ENCODE results near the gene RFTN1.

DNA sequence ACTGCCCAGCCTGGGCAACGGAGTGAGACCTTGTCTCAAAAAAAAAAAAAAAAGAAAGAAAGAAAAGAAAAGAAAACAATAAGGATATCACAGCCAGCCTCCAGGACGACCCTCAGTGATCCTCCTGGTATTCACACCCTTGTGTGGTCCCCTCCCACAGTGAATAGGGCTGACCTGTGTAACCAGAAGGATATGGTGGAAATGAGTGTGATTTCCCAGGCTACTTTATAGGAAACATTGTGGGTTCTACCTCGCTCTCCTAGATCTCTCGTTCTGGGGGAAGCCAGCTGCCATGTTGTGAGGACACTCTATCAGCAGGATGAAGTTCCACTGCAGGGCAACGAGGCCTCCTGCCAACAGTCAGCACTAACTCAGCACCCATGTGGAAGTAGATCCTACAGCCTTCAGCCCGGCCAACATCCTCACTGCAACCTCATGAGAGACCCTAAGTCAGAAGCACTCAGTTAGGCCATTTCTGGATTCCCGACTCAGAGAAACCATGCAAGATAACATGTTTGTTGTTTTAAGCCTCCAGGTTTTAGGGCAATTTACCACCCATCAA lies 11.1 kb downstream of the RFTN1 start:
- TF ChIP-seq ZFP3 (CRISPR knock-in tag; IDR thresholded peaks at IDR 0.05) = no peak
- no peak for TF ChIP-seq TCF4 (CRISPR knock-in tag; IDR thresholded peaks at IDR 0.05; ENCODE audit: borderline replicate concordance)
- no peak for TF ChIP-seq ZFP30 (CRISPR knock-in tag; IDR thresholded peaks at IDR 0.05)
- TF ChIP-seq, protein P1, sequence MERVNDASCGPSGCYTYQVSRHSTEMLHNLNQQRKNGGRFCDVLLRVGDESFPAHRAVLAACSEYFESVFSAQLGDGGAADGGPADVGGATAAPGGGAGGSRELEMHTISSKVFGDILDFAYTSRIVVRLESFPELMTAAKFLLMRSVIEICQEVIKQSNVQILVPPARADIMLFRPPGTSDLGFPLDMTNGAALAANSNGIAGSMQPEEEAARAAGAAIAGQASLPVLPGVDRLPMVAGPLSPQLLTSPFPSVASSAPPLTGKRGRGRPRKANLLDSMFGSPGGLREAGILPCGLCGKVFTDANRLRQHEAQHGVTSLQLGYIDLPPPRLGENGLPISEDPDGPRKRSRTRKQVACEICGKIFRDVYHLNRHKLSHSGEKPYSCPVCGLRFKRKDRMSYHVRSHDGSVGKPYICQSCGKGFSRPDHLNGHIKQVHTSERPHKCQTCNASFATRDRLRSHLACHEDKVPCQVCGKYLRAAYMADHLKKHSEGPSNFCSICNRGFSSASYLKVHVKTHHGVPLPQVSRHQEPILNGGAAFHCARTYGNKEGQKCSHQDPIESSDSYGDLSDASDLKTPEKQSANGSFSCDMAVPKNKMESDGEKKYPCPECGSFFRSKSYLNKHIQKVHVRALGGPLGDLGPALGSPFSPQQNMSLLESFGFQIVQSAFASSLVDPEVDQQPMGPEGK (CRISPR knock-in tag; IDR thresholded peaks at IDR 0.05; ENCODE audit: borderline replicate concordance) = no peak
- no peak for TF ChIP-seq GLIS3 (CRISPR knock-in tag; IDR thresholded peaks at IDR 0.05)
- TF ChIP-seq, protein P2, sequence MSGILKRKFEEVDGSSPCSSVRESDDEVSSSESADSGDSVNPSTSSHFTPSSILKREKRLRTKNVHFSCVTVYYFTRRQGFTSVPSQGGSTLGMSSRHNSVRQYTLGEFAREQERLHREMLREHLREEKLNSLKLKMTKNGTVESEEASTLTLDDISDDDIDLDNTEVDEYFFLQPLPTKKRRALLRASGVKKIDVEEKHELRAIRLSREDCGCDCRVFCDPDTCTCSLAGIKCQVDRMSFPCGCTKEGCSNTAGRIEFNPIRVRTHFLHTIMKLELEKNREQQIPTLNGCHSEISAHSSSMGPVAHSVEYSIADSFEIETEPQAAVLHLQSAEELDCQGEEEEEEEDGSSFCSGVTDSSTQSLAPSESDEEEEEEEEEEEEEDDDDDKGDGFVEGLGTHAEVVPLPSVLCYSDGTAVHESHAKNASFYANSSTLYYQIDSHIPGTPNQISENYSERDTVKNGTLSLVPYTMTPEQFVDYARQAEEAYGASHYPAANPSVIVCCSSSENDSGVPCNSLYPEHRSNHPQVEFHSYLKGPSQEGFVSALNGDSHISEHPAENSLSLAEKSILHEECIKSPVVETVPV (CRISPR knock-in tag; IDR thresholded peaks at IDR 0.05) = no peak
- no peak for TF ChIP-seq ARNTL (CRISPR knock-in tag; IDR thresholded peaks at IDR 0.05; ENCODE audit: borderline replicate concordance, low read depth)
- TF ChIP-seq ZNF70 (CRISPR knock-in tag; IDR thresholded peaks at IDR 0.05) = no peak
- no peak for TF ChIP-seq OSR1 (CRISPR knock-in tag; IDR thresholded peaks at IDR 0.05)
- TF ChIP-seq RARB (CRISPR knock-in tag; IDR thresholded peaks at IDR 0.05) = no peak
- no peak for TF ChIP-seq ESRRG (CRISPR knock-in tag; IDR thresholded peaks at IDR 0.05)
